NCI-H2081 (cell line): ENCODE data around the gene PIR.
A peak's percentile ranks its signal among the peaks of the same experiment; 100 is the strongest.

ENCODE experiments used
- DNase-seq, 2 experiments: peaks; one replicate each; lab custom pipeline; 2025; lab: John Stamatoyannopoulos, UW

The PIR gene

DNA sequence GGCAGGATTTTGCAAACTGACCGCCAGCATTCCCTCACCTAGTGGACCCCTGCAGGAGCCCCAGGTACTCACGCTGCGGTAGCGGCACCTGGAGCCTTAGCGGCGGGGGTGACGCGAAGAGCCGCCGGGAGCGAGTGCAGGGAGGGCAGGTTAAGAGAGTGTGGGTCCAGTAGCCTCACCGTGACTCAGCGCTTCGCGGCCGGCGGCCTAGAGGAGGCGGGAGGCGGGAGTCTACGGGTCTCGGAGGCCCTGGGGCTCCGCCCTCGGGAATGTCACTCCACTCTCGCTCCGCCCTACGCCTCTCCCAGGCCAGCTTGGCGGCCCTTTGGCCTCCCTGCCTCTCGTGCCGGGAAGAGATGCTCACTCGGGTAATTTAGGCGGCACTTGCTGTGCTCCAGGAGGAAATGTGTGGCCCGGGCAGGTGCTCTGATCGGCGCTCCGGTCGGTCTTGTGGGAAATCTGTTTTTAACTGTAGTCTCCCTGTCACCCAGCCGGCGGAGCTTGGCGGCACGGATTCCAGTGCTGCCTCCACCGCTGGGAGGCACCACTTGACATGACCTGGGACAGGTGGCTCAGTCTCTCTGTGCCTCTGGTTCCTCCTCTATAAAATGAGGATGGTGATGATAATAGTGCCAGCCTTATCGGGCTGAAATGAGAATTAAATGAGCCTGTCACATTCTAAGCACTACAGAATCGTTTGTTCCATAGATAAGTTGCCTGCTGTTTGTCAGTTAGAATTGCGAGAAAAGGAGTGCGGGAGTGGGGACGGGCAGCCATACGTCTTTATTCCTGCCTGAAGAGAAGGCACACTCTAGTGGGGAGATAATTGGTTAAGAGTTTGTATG lies at the start of gene PIR:
Gene PIR, minus strand, starts transcription at position 216 of the 845 bp plus-strand sequence. CDS start 2,076 bp downstream, outside the sequence.
- DNase-seq = peak; percentile 83 to 91

DNA sequence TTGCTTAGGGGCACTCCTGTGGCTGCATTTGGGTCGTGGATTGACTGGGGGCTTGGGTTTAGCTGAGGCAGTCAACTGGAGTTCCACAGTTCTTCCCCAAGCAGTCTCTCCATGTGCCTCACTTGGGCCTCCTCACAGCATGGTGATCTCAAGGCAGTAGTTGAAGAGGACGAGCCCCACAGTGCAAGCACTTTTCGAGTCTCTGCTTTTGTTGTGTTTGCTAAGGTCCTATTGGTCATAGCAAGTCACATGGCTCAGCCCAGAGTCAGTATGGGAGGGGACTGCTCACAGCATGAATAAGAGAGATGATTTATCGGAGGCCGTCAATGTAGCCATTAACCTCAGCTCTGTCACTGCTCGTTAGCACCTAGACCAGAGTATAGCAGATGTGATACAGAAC lies 37.2 kb upstream of the PIR start:
- no peak for DNase-seq

DNA sequence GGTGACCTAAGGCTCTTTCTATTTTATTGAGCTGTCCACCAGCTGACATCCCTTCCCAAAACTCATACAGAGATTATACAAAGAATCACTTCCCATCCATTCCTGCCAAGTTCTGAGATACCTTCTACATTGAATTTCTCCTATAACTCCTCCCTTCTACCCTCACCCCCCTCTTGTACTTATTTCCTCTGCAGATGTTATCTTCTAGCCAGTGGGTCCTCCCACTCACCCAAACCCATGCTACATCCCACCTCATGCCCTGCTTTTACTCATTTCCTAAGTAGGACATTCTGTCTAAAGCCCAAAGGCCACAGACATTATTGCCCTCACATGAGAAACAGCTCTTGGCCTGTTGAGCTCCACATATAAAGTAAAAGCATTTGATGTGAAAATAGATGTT lies 36.0 kb upstream of the PIR start:
- no peak for DNase-seq

DNA sequence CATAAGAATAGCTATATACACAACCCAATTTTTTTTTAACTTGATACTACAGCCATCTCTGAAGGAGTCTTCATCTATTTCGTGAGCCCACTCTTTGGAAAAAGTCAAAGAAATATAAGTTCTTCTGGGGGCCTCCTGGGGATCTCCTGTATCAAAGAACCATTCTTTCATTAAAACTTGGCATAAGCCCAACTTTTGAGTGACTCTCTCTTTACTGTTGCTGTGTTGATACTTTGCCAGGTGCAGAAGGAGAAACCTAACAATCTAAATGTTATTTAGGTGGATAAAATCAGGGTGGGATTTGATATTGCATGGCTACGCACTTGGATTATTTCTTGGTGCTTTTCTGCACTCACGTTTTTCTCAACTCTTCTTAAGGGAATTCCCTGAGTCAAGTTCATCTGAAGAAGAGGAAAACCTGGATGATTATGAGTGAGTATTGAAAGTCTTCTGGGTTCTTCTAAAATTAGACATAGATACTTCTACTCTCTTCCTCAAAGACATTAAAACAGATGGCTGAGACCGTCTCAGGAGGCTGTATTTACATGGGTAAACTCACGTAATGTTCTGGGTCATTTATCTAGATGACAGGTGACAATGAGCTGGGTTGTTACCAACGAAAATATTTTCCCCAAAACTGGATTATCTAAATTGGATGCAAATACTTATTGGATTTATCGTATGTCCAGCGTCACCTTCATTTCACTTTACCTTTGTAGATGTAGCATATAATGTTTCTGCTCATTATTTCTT lies 32.7 kb upstream of the PIR start:
- DNase-seq = peak in 1 of 2 experiments; percentile 52

DNA sequence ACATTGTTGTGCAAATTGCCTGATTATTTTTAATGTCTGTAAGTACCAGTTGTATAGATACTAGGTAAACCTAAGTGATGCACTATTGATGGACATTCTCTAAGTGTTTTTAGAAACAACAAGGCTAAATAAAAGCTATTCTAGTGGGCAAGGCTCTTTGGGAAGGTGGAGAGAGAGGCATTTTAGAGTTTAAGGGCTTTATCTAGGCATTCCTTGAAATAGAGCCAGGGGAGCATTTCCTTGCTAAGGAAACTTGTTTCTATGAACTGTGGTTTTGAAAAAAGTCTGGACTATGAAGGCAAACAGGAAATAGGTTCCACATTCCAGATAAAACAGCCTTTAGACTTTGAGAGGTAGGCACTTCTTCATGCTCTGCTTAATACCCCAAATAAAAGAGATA lies 31.3 kb upstream of the PIR start:
- DNase-seq = no peak

DNA sequence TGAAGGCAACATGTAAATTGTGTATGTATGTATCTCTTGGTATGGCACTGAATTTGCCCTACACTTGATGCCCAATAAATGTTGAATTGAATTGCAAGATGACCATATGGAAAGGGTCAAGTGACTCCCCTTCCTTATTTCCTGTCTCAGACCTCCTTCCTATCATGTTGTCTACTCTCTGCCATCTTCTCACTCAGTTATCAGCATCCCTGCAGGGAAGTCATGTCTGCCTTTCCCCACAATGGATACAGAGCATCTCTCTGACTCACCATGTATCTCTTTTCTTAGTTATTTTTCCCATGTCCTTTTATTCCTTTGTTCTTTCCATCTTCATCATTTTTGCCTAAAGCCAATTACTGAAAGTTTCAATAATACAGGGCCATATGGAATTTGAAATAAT lies 30.0 kb upstream of the PIR start:
- no peak for DNase-seq

DNA sequence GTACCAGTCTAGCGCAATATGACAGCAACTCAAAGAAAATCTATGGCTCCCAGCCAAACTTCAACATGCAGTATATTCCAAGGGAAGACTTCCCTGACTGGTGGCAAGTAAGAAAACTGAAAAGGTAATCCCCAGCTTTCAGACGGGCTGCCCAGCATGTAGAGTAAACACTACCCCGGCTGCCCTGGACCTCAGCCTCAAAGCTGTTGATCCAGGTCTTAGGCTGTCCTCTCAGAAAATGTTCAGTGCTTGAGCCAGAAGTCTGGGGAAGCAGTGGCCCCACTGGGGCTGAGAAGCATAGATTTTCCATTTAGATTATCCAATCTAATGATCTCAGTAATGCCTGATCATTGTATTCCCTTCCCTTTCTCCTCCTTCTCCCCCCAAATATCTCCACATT lies 29.3 kb upstream of the PIR start:
- DNase-seq = no peak

DNA sequence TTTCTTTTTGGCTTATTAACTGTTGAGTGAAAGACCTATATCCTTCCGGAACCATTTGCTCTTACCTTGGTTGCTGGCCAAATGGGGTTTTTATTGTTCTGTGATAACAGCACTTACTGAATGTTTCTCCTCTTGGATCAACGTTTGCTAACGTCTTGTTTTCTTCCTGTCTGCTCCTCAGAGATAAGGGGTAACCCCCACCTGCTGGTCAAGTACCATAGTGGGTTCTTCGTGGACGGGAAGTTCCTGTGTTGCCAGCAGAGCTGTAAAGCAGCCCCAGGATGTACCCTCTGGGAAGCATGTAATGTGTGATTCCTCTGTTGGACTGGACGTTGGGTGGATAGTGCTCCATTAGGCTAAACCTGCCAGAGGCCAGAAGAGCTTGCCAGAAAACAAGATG lies 22.8 kb upstream of the PIR start:
- DNase-seq = no peak

DNA sequence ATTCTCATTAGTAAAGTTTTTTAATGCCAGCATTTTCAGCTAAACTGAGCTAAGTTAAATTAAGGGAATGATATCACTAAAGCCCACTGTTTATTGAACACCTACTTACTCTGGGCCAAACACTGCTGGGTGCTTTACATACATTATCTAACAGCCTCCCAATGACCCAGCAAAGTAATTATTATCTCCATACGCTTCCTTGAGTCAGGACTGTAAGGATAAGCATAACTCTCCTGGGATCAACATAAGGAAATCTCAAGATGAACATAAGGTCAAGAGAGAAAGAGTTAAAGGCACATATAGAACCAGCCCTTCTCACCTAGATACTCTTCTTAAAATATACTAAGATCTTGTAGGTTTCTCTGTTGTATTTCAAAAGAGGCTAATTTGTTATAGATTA lies 21.1 kb upstream of the PIR start:
- no peak for DNase-seq

DNA sequence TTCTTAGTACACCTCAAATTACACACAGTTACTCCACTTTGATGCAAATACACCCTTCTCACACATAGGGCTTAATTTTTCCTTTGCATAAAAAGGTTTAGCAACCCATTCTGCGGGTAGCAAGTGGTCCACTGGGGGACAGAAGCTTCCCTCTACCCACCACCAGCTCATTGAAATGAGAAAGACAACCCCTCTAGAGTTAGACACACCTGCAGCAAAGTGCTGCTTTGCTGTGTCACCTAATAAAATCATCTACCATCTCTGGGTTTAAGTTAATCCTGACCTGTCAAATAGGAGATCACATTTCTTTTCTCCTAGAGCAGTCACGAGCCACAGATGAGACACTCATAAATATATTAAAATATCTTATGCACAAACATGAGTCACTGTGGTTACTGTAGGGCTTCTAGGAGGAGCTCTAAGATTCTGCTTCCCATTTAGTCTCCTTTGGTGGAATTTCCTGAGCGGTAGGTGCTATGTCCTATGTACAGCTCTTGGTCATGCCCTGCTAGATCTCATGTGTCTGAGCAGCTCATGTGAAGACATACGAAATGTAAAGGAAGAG lies 19.4 kb upstream of the PIR start:
- no peak for DNase-seq

DNA sequence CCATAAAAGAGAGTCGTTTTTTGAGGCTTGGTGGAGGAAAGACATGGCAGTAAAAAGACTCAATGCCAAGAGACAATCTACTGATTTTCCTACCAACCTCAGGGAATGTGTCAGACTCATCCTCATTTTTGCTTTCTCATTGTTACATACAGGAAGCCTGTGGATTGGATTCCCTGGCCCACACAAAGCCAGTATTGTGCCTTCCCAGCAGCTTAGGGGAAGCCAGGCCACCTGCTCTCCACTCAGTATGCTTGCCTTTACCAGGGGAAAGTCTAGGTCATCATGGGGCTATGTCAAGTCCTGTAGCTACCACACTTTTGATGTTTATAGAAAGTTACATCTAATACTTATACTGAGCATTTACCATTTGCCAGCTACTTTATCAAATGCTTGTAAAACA lies 18.4 kb upstream of the PIR start:
- DNase-seq = no peak

DNA sequence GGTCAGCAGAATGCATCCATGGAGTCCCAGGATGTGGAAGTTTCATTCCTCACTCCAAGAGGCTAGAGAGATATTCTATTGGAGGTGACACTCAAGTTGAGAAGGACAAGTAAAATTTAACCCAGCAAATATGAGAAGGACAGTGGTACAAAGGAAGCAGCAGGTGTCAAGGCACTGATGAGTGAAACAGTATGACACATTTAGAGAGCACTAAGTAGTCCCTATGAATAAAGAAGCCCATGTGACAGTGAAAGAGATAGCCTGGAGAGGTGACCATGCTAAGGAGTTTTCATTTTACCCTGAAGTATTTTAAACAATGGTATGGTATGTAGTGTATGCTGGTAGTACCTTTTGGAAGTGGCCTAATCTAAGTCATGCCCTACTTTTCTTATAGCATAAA lies 16.7 kb upstream of the PIR start:
- DNase-seq = no peak

DNA sequence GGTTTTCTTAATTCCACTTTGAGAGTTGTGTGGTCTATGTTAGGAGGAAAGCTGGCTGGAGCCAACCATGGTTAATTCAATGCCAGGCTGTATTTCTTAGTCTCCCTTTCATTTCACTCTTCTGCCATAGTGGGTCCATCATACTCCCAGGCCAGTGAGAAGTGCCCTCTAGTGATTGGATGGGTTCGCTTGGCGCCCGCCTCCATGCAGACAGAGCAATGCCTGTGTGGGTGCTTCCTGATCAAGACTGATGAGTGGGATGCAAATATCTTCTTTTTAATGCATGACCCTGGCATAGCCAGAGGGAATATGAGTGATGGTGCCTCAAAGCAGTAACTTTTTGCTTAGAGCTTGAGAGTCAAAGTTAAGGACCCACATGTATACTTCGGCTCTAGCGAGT lies 13.9 kb upstream of the PIR start:
- DNase-seq = no peak

DNA sequence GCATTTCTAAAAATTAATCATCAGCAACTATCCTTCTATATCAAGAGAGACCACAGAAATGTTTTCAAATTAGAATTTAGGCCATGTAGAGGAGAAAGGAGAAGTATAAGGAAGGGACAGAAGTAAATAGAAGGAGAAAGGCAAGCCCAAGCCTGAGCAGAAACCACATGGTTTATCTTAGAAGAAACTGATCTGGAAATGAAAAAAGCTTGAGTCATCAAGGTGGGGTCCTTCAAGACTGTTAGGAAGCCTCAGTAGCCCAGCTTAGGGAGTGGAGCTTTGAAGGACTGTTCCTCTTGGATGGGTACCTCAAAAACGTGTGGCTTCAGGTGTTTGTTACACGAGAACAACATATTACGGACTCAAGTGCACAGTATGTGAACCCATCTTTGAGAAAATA lies 12.0 kb upstream of the PIR start:
- DNase-seq = no peak

DNA sequence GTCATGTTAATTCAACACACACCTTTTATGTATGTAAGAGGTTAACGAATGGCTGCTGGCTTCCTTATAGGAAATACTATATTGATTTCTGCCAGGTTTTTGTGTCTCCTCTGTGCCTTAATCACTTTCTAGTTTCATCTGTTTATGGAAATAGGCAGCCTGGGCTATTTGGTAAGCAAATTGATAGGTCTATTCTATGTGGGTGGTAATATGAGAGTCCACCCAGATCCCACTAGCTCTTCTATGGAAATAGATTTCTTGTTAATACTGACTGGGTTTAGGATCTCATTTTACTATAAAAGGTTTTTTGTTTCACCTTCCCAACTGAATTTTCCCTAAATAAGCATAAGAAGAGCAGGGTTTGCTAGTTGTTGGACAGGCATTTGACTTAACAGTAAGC lies 11.5 kb upstream of the PIR start:
- no peak for DNase-seq

DNA sequence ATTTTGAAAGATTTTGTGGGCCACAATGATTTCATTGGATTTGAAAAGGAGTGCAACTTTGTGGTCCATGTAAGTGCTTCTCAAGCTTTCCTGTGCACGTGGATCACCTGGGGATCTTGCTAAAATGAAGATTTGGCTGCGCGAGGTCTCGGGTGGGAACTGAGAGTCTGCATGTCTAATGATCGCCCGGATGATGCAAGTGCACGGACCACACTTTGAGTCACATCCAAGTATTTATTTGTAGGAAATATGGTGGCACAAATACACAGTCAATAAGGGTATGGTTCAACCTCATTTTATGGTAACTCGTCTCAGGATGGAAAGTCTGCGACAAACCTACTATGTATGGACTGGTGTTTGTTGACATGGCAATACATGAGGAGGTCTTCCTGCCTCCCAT lies 8.4 kb upstream of the PIR start:
- DNase-seq = no peak

DNA sequence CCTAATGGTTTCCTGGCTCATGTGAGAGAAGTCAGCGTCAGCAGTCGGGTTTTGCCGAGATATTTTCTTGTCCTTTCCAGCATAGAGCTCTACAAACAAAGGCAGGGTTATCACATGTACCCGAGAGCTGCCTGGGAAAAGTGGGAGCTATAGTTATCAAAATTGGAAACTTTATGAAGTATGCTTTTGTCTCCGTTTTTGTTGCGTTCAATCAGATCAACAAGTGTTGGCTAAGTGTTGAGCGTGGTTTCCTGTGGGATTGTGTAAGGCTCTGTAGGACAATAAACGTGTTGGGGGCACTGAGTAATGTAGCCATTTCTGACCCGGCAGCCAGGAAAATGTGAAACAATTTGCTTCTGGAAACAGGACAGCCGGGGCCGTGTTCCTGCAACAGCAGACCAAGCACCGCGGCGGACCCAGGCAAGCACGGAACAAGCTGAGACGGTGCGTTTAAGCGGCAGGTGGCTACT lies 7.4 kb upstream of the PIR start, which contains the start of gene BMX:
Gene BMX, plus strand, starts transcription at position 311 of the 470 bp plus-strand sequence. CDS start 7,547 bp downstream, outside the sequence.
- no peak for DNase-seq

DNA sequence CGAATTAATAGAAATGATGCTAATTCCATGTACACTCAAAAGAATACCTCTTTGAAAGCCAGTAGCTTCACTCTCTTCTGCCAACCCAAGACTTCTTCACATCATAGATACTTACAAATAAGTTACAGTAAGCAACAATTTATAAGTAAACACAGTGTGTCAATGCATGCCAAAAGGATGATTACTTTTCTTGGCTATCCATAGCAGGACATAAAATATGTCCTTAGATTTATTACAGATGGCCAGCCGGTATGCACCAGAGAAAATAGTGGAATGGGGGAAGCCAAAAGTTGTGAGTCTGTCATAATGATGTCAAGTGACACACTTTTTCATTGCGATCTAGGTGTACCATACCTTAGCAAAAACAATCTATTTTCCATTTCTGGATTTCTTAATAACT lies 6.8 kb upstream of the PIR start:
- DNase-seq = no peak

DNA sequence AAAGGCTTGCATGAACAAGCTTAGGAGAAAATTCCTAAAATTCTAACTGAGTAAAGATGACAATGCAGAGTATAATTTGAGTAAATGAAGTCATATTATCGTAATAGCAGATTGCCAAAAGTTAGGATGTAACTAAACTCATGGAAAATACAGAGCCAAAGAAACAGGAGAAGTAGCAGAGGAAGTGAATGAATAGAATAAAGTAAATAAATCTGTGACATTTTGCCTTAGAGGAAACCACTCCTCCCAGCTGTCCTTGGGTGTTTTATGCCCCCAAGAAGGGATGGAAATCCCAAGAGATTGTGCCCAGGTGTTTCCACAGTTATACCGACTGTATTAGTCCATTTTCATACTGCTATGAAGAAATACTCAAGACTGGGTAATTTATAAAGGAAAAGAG lies 5.6 kb upstream of the PIR start:
- no peak for DNase-seq

DNA sequence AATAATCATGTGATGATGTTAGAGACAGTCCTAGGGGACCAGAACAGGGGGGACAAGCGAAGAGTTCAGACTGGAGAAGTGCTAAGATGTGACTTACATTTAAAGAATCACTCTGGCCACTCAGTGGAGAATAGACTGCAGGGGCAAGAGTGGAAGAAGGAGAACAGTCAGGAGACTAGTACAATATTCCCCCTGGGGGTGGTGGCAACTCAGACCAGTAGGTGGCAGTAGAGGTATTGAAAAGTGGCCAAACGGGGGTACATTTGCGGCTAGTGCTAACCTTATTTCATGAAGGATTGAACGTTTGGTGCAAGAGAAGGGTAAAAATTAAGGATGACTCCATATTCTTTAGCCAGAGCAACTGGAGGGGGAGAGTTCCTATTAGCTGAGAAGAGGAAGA lies 4.7 kb upstream of the PIR start:
- DNase-seq = peak; percentile 40 to 61

DNA sequence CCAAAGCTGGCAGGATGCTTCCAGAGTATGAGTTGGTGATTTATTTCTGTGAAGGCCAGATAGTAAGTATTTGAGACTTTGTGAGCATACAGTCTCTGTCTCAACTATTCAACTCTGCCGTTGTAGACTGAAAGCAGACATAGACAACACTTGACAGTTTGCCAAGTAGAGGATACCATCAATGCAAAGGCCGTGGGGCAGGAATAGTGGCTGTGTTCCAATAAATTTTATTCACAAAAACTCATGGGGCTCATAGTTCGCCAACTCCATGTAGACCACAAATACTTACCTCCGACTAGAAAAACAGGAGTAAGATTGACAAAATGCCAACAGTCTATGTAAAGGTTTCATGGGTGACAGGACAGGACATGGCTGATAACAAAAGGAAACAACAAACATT lies 3.7 kb upstream of the PIR start:
- DNase-seq = no peak

DNA sequence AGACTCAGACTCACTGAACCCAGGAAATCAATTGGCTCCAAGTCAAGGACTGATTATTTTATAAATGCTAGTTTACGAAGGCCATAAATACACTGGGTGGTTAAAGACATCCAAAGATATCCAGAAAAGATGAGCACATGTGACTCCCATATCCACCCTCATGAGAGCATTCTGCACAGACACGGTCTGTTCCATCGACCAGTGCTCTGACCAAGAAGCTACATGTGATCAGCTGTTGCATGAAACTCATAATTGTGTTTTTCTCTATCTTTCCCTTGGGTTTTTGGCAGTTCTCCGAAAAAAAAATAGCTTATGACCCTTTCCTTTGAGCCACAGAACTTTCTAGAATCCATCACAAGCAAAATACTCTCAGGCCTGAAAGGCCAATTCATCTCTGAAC lies 2.7 kb upstream of the PIR start:
- DNase-seq = no peak

DNA sequence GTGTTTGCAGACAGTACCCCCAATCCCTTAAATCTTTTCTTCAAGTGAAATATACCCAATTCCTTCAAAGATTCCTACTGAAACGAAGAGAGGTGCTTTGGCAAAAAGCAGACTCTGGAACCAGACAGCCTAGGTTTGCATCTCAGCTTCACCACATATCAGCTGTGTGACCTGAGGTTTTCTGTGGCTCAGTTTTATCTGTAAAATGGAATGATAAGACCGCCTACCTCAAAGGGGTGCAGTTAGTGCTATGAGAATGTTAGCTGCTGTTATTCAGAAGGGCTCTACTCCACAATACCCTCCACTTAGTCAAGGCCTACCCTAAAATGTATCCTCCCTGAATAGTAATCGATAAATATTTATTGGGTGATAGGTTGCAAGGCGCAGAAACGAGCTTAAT lies 664 bp downstream of the PIR start:
- no peak for DNase-seq
